Stimulated activated CD4-positive, alpha-beta T cell treated with anti-CD3 and anti-CD28 coated beads, Interleukin-2, amount 100 ng/mL, for 48 hours (primary cell): ENCODE results near the gene MAEA.
A peak's percentile ranks its signal among the peaks of the same experiment; 100 is the strongest.
"Not testable (repeated sequence)": the region's sequence is repeated elsewhere in the genome, so short reads cannot be mapped to it uniquely, and the experiment has no call there.

ENCODE experiments used
- DNase-seq, 2 donors: peaks; one replicate each; pipeline ENCODE4 v3.0.0-alpha.2; 2020

The MAEA gene

GRCh38 chr4:1285151-1285789 lies 4.4 kb upstream of the MAEA start:
- DNase-seq: no peak

- DNase-seq: peak in 1 of 2 donors; percentile 40
These were observed 3.7 kb upstream of the MAEA start for GRCh38 chr4:1285790-1286553.

GRCh38 chr4:1288786-1289185 lies 905 bp upstream of the MAEA start:
- no peak for DNase-seq

- DNase-seq: no peak
These were observed 680 bp downstream of the MAEA start for GRCh38 chr4:1290165-1290977.

- DNase-seq: no peak
These were observed 1.4 kb downstream of the MAEA start for GRCh38 chr4:1291091-1291490.

GRCh38 chr4:1291996-1292702 lies 2.5 kb downstream of the MAEA start:
- no peak for DNase-seq

GRCh38 chr4:1292703-1293011 lies 3.0 kb downstream of the MAEA start:
- not testable (repeated sequence) for DNase-seq

- DNase-seq: no peak
These were observed 3.8 kb downstream of the MAEA start for GRCh38 chr4:1293531-1293941.

GRCh38 chr4:1293991-1294390 lies 4.3 kb downstream of the MAEA start:
- DNase-seq: no peak

- DNase-seq: no peak
These were observed 4.7 kb downstream of the MAEA start for GRCh38 chr4:1294424-1294823.

- DNase-seq: no peak
These were observed 5.2 kb downstream of the MAEA start for GRCh38 chr4:1294891-1295290.

- no peak for DNase-seq
These were observed 5.8 kb downstream of the MAEA start for GRCh38 chr4:1295405-1296055.

GRCh38 chr4:1296324-1297022 lies 6.8 kb downstream of the MAEA start:
- DNase-seq: no peak

- no peak for DNase-seq
These were observed 7.3 kb downstream of the MAEA start for GRCh38 chr4:1297023-1297395.

GRCh38 chr4:1297456-1298325 lies 8.0 kb downstream of the MAEA start:
- no peak for DNase-seq

GRCh38 chr4:1298461-1298860 lies 8.8 kb downstream of the MAEA start:
- no peak for DNase-seq

- DNase-seq: no peak
These were observed 9.7 kb downstream of the MAEA start for GRCh38 chr4:1299301-1299860.

- peak in 1 of 2 donors; percentile 37 for DNase-seq
These were observed 11.1 kb downstream of the MAEA start for GRCh38 chr4:1300466-1301455.

GRCh38 chr4:1302159-1302558 lies 12.5 kb downstream of the MAEA start:
- DNase-seq: no peak
